Effector memory CD8-positive, alpha-beta T cell (primary cell): ENCODE measurements around the gene RBM45.

Source experiments
- ATAC-seq: fragments of 150-1000 bp; cut with Tn5 transposase; replicated peaks from 2 replicates; pipeline ENCODE4 v1.10.0; 2021; ENCODE audit warnings: mild to moderate bottlenecking, moderate library complexity
- DNase-seq, 3 experiments: peaks; one replicate each; pipeline ENCODE4 v3.0.0; 2021
- H3K27ac Mint-ChIP-seq, 2 donors: one replicate each; pipeline ENCODE4 v1.8.0; 2022; ENCODE audit warnings: mild to moderate bottlenecking in 2 of 2, mixed read lengths in 2 of 2, moderate library complexity in 2 of 2
- H3K27me3 Mint-ChIP-seq, 2 donors: one replicate each; pipeline ENCODE4 v1.8.0; 2022; ENCODE audit warnings: mixed read lengths in 2 of 2
- H3K36me3 Mint-ChIP-seq: one replicate; pipeline ENCODE4 v1.8.0; 2022; ENCODE audit warnings: mild to moderate bottlenecking, moderate library complexity, mixed read lengths; ENCODE audit not compliant: insufficient read depth
- H3K4me1 Mint-ChIP-seq, 2 donors: one replicate each; pipeline ENCODE4 v1.8.0; 2022; ENCODE audit warnings: low read depth in 2 of 2, mixed read lengths in 2 of 2
- H3K4me3 Mint-ChIP-seq, 2 donors: one replicate each; pipeline ENCODE4 v1.8.0; 2022; ENCODE audit warnings: mild to moderate bottlenecking in 2 of 2, mixed read lengths in 2 of 2, moderate library complexity in 2 of 2
- H3K9me3 Mint-ChIP-seq, 2 donors: one replicate each; pipeline ENCODE4 v1.8.0; 2022; ENCODE audit warnings: mixed read lengths in 2 of 2

The RBM45 gene

GRCh38 chr2:178157574-178157973, 45.3 kb downstream of the RBM45 start:
- H3K27ac Mint-ChIP-seq, result no peak overlapping the region

GRCh38 chr2:178159966-178160365, 47.7 kb downstream of the RBM45 start:
- no peak overlapping the region for H3K4me3 Mint-ChIP-seq
- DNase-seq, result no peak
- H3K36me3 Mint-ChIP-seq, result no peaks in the 10 kb centered on the region
- ATAC-seq, result no peak
- H3K4me1 Mint-ChIP-seq, result no peaks in the 10 kb centered on the region
- H3K9me3 Mint-ChIP-seq, result no peaks in the 10 kb centered on the region
- H3K27me3 Mint-ChIP-seq, result peaks cover 24 to 52% of the 10 kb centered on the region in 2 donors
- no peak overlapping the region for H3K27ac Mint-ChIP-seq

More at GRCh38 chr2:178157574-178157973, 45.3 kb downstream of the RBM45 start:
- no peaks in the 10 kb centered on the region for H3K4me1 Mint-ChIP-seq
- H3K9me3 Mint-ChIP-seq, result no peaks in the 10 kb centered on the region
- no peak overlapping the region for H3K4me3 Mint-ChIP-seq
- ATAC-seq (no peak), DNase-seq (no peak)
- no peaks in the 10 kb centered on the region for H3K36me3 Mint-ChIP-seq
- peaks cover 39 to 50% of the 10 kb centered on the region in 2 donors for H3K27me3 Mint-ChIP-seq

- Mint-ChIP-seq H3K27me3 (peaks cover 18 to 51% of the 10 kb centered on the region in 2 donors), H3K4me3 (no peak overlapping the region), H3K27ac (no peak overlapping the region), H3K9me3 (no peaks in the 10 kb centered on the region), H3K36me3 (no peaks in the 10 kb centered on the region), H3K4me1 (no peaks in the 10 kb centered on the region)
- ATAC-seq, result no peak
- DNase-seq, result no peak
Measured at GRCh38 chr2:178160601-178161000, 48.4 kb downstream of the RBM45 start.

- Mint-ChIP-seq H3K36me3 (no peaks in the 10 kb centered on the region), H3K9me3 (no peaks in the 10 kb centered on the region)
Measured at GRCh38 chr2:178163395-178163794, 51.2 kb downstream of the RBM45 start.

GRCh38 chr2:178163911-178164310, 51.7 kb downstream of the RBM45 start:
- Mint-ChIP-seq H3K27me3 (peaks cover 19 to 37% of the 10 kb centered on the region in 2 donors), H3K4me1 (no peaks in the 10 kb centered on the region), H3K4me3 (no peak overlapping the region), H3K36me3 (no peaks in the 10 kb centered on the region), H3K9me3 (no peaks in the 10 kb centered on the region), H3K27ac (no peak overlapping the region)
- DNase-seq, result no peak
- no peak for ATAC-seq

More at GRCh38 chr2:178163395-178163794, 51.2 kb downstream of the RBM45 start:
- ATAC-seq, result no peak
- H3K4me3 Mint-ChIP-seq, result no peak overlapping the region
- no peaks in the 10 kb centered on the region for H3K4me1 Mint-ChIP-seq
- no peak for DNase-seq
- peaks cover 19 to 40% of the 10 kb centered on the region in 2 donors for H3K27me3 Mint-ChIP-seq
- H3K27ac Mint-ChIP-seq, result no peak overlapping the region

GRCh38 chr2:178173657-178174056, 61.4 kb downstream of the RBM45 start:
- Mint-ChIP-seq H3K4me1 (no peaks in the 10 kb centered on the region), H3K4me3 (no peak overlapping the region), H3K27ac (no peak overlapping the region), H3K36me3 (no peaks in the 10 kb centered on the region), H3K9me3 (no peaks in the 10 kb centered on the region), H3K27me3 (peaks cover 11 to 41% of the 10 kb centered on the region in 2 donors)
- ATAC-seq, result no peak
- no peak for DNase-seq

GRCh38 chr2:178177066-178177679, 64.9 kb downstream of the RBM45 start:
- Mint-ChIP-seq H3K4me1 (no peaks in the 10 kb centered on the region), H3K9me3 (no peaks in the 10 kb centered on the region), H3K36me3 (no peaks in the 10 kb centered on the region), H3K27ac (no peak overlapping the region), H3K4me3 (no peak overlapping the region), H3K27me3 (peaks cover 11 to 20% of the 10 kb centered on the region in 2 donors)
- no peak for ATAC-seq
- no peak for DNase-seq
